DOHH2 (cell line): ENCODE measurements around the gene ST8SIA6.

ENCODE experiments used
- H3F3A ChIP-seq: fragments of 200-600 bp; sonication (generic), shearing (Covaris generic); 2 replicates; pipeline ENCODE4 v1.6.0; 2016; ENCODE audit warnings: antibody characterized with exemption, mild to moderate bottlenecking; ENCODE audit not compliant: control insufficient read depth, insufficient read depth
- H3K27ac ChIP-seq: fragments of 200-600 bp; sonication (generic); 2 replicates; pipeline ENCODE4 v1.5.1; 2014; ENCODE audit warnings: low read depth, mild to moderate bottlenecking, low read length, moderate library complexity
- H3K27me3 ChIP-seq: fragments of 200-600 bp; sonication (generic); 2 replicates; pipeline ENCODE4 v1.6.1; 2014; ENCODE audit warnings: mild to moderate bottlenecking, low read length, mixed read lengths; ENCODE audit not compliant: control insufficient read depth
- H3K36me3 ChIP-seq: fragments of 200-600 bp; sonication (generic); 2 replicates; pipeline ENCODE4 v1.6.1; 2014; ENCODE audit warnings: mild to moderate bottlenecking, low read length, moderate library complexity, mixed read lengths; ENCODE audit not compliant: control insufficient read depth
- H3K4me1 ChIP-seq: fragments of 200-600 bp; sonication (generic); 2 replicates; pipeline ENCODE4 v1.6.1; 2014; ENCODE audit warnings: mild to moderate bottlenecking, low read length, mixed read lengths; ENCODE audit not compliant: control insufficient read depth
- H3K4me2 ChIP-seq: fragments of 200-600 bp; sonication (generic); 2 replicates; pipeline ENCODE4 v1.6.0; 2014; ENCODE audit warnings: mild to moderate bottlenecking, low read length, moderate library complexity
- H3K4me3 ChIP-seq: fragments of 200-600 bp; sonication (generic); 2 replicates; pipeline ENCODE4 v1.5.1; 2014; ENCODE audit warnings: mild to moderate bottlenecking, low read length, mixed read lengths
- H3K79me2 ChIP-seq: fragments of 200-600 bp; sonication (generic); 2 replicates; pipeline ENCODE4 v1.6.1; 2014; ENCODE audit warnings: mild to moderate bottlenecking, low read length, mixed read lengths; ENCODE audit not compliant: control insufficient read depth
- H3K9me2 ChIP-seq: fragments of 200-600 bp; sonication (generic); replicated peaks from 2 replicates; pipeline ENCODE4 v1.6.1; 2014; ENCODE audit warnings: mild to moderate bottlenecking, low read length, mixed read lengths; ENCODE audit not compliant: control insufficient read depth
- H3K9me3 ChIP-seq: fragments of 200-600 bp; sonication (generic); 2 replicates; pipeline ENCODE4 v1.6.1; 2014; ENCODE audit warnings: antibody characterized with exemption, low read length, mixed read lengths; ENCODE audit not compliant: control insufficient read depth, insufficient read depth
- H4K20me1 ChIP-seq: fragments of 200-600 bp; sonication (generic); 2 replicates; pipeline ENCODE4 v1.6.0; 2014; ENCODE audit warnings: low read depth, mild to moderate bottlenecking, antibody characterized with exemption, low read length, moderate library complexity; ENCODE audit not compliant: control insufficient read depth, insufficient read depth
- CTCF ChIP-seq: fragments of 200-600 bp; sonication (generic); IDR thresholded peaks from one replicate; pipeline ENCODE4 v1.5.1; 2014; ENCODE audit warnings: antibody characterized with exemption, mild to moderate bottlenecking, low read depth, low read length; ENCODE audit not compliant: poor library complexity, severe bottlenecking
- EZH2phosphoT487 ChIP-seq: fragments of 200-600 bp; sonication (generic); IDR thresholded peaks from 2 replicates; pipeline ENCODE4 v1.6.1; 2017; ENCODE audit warnings: borderline replicate concordance, mild to moderate bottlenecking, antibody characterized with exemption, low read length, moderate library complexity, mixed read lengths

The ST8SIA6 gene

DNA sequence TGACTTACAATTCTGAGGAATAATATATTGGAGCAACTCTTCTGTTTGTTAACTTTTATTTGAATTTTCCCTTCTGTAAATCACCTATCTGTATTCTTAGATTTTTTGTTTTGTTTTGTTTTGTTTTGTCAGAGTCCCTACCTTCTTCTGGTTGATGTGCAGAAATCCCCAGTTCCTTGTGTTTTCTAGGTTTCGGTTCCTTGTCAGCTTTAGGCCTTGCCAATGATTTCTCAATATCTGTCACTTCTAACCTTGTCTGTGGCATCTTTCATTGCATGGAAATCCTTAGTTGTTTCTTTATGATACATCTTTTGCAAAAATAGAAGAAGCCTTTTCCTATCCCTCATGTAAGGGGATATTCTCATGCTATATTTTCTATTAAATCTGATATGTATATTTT is 21.7 kb upstream of the ST8SIA6 start:
- Histone ChIP-seq H3K9me3 (0 out of 2 replicates have a peak, but pooled peaks cover under 1% of the 10 kb centered on the region), H3K4me1 (no peaks in the 10 kb centered on the region), H3K4me2 (no peak overlapping the region), H3K27me3 (no peaks in the 10 kb centered on the region), H3F3A (no peaks in the 10 kb centered on the region), H3K79me2 (no peaks in the 10 kb centered on the region), H3K27ac (no peak overlapping the region), H3K9me2 (no peaks in the 10 kb centered on the region), H4K20me1 (no peaks in the 10 kb centered on the region), H3K4me3 (no peak overlapping the region), H3K36me3 (no peaks in the 10 kb centered on the region)
- TF ChIP-seq EZH2phosphoT487 (no peak), CTCF (no peak)

GRCh38 chr10:17475661-17476060 is 21.3 kb upstream of the ST8SIA6 start:
- TF ChIP-seq CTCF: no peak

DNA sequence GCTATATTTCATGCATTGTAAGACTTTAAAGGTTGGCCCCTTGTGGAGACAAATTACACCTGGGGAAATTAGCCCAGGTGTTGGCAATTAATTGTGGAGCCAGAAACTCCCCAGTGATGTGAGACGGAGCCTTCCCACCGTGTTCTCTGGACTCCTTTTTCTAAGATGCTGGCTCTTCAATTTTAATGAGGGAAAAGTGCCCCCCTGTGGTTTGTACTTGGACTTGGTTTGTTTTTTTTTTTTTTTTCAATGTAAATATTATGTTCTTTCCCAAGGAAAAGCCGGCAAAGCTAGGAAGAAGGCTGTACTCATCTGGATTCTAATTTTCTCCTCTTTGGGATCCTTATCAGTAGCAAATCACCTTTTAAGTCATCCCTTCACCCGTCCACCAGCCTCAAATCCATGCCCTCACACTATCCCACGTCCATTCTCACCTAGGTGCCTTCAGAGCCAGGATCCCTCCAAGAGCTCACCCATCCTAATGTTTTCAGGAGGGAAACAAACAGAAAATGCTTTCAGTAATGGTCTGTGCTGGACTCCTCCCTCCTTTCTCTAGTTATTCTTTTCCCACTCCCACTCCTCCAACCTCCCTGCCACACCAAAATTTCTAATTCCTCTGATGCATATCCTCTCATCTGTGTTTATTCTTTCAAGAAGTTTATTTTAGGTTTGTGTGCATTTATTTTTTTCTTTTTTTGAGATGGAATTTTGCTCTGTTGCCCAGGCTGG is 20.4 kb upstream of the ST8SIA6 start:
- no peak overlapping the region for H3K4me3 ChIP-seq
- H3K27ac ChIP-seq: no peak overlapping the region
- H3K4me1 ChIP-seq: no peaks in the 10 kb centered on the region
- no peaks in the 10 kb centered on the region for H3K9me3 ChIP-seq
- H3K27me3 ChIP-seq: no peaks in the 10 kb centered on the region
- no peak for TF ChIP-seq CTCF
- no peak for TF ChIP-seq EZH2phosphoT487
- no peak overlapping the region for H3K4me2 ChIP-seq
- H3F3A ChIP-seq: no peaks in the 10 kb centered on the region
- no peaks in the 10 kb centered on the region for H3K79me2 ChIP-seq
- H4K20me1 ChIP-seq: no peaks in the 10 kb centered on the region
- no peaks in the 10 kb centered on the region for H3K9me2 ChIP-seq
- no peaks in the 10 kb centered on the region for H3K36me3 ChIP-seq

More at GRCh38 chr10:17475661-17476060, 21.3 kb upstream of the ST8SIA6 start:
- no peaks in the 10 kb centered on the region for H3K27me3 ChIP-seq
- no peaks in the 10 kb centered on the region for H3F3A ChIP-seq
- no peak overlapping the region for H3K4me3 ChIP-seq
- H3K9me3 ChIP-seq: no peaks in the 10 kb centered on the region
- no peaks in the 10 kb centered on the region for H3K4me1 ChIP-seq
- H3K79me2 ChIP-seq: no peaks in the 10 kb centered on the region
- no peaks in the 10 kb centered on the region for H3K36me3 ChIP-seq
- H3K4me2 ChIP-seq: no peak overlapping the region
- H3K27ac ChIP-seq: no peak overlapping the region
- no peaks in the 10 kb centered on the region for H4K20me1 ChIP-seq
- H3K9me2 ChIP-seq: no peaks in the 10 kb centered on the region
